ENCODE results near the gene SHROOM4. TPM values are rescaled to one million over a fixed set of nuclear protein-coding genes. Genes with fewer than 3 reads are reported as not detected.

The SHROOM4 gene
- total RNA-seq, 1 donor from 2014 or later, result 25.3 TPM

DNA sequence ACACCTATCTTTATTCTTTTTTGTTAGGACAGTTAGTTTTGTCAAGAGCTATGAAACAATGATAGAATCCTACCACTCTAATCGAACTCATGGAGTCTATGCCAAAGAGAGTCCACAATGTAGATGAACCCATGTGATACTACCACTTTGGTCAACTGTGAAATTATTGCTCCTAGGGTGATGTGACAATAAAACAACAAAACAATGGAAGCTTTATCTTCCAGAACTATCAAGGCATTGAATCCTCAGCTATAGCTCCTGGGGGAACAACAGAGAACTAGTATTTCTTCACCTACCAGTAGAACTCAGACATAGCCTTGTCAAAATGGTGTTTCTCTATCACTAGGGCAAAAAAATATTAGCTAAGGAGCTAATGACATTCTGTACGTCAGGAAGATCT is 62.9 kb downstream of the SHROOM4 start:
- DNase-seq (ENCODE audit: low spot score in 2 of 2), result no peak
- intact Hi-C loops (cut with DNase I), result no loop called here
- H3K9me3 ChIP-seq, result no peaks in the 10 kb centered on the region
- H3K4me1 ChIP-seq, result no peaks in the 10 kb centered on the region
- no peaks in the 10 kb centered on the region for H3K36me3 ChIP-seq
- H3K27me3 ChIP-seq, result no peaks in the 10 kb centered on the region
- TF ChIP-seq, protein P1, sequence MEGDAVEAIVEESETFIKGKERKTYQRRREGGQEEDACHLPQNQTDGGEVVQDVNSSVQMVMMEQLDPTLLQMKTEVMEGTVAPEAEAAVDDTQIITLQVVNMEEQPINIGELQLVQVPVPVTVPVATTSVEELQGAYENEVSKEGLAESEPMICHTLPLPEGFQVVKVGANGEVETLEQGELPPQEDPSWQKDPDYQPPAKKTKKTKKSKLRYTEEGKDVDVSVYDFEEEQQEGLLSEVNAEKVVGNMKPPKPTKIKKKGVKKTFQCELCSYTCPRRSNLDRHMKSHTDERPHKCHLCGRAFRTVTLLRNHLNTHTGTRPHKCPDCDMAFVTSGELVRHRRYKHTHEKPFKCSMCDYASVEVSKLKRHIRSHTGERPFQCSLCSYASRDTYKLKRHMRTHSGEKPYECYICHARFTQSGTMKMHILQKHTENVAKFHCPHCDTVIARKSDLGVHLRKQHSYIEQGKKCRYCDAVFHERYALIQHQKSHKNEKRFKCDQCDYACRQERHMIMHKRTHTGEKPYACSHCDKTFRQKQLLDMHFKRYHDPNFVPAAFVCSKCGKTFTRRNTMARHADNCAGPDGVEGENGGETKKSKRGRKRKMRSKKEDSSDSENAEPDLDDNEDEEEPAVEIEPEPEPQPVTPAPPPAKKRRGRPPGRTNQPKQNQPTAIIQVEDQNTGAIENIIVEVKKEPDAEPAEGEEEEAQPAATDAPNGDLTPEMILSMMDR (IDR thresholded peaks at IDR 0.05), result no peak
- no peak overlapping the region for H3K4me3 ChIP-seq
- no peak overlapping the region for H3K27ac ChIP-seq

DNA sequence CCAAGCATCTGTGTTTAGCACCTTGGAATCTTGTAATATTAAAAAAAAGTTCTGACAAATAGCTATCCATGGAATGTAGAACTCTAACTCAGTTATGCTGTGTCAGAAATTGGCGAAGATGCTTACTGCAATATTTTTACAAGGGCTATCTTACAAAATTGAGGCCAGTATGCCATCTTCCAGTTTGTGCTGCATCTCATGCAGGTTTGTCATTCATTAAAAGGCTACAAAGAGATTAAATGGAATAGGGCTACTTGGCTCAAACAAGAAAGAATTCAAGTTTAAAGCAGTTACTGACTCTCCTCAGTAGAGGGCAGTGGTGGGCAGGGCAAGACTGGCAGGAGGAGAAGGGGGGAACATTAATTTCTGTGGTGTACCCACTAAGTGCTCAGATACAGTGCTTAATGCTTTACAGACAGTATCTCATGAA is 66.5 kb downstream of the SHROOM4 start:
- TF ChIP-seq, protein P1 (IDR thresholded peaks at IDR 0.05), result peak in 2 of 3 experiments; percentile 42 to 50
- intact Hi-C loops (cut with DNase I), result loop anchor here (10.0 kb wide), 1 partner anchor 157 kb away; no protein-coding TSS in a partner anchor

DNA sequence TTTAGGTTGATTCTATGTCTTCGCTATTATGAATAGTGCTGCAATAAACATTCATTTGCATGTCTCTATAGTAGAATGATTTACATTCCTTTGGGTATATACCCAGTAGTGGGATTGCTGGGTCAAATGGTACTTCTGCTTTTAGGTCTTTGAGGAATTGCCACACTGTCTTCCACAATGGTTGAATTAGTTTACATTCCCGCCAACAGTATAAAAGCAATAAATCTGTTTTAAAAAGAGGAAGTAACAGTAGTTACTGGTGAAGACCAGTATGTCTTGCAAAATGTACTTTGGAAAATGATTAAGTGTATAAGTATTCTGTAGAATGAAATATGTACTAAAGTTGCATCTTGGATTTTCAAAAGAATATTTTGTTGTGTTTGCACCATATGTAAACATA is 77.3 kb downstream of the SHROOM4 start:
- intact Hi-C loops (cut with DNase I), result no loop called here
- TF ChIP-seq, protein P1 (IDR thresholded peaks at IDR 0.05), result no peak
- Histone ChIP-seq H3K4me1 (no peaks in the 10 kb centered on the region), H3K4me3 (no peak overlapping the region), H3K27me3 (no peaks in the 10 kb centered on the region), H3K9me3 (no peaks in the 10 kb centered on the region), H3K27ac (no peak overlapping the region), H3K36me3 (no peaks in the 10 kb centered on the region)
- no peak for DNase-seq (ENCODE audit: low spot score in 2 of 2)

More for the DNA sequence above, 66.5 kb downstream of the SHROOM4 start:
- Histone ChIP-seq H3K27me3 (no peaks in the 10 kb centered on the region), H3K9me3 (no peaks in the 10 kb centered on the region), H3K4me3 (no peak overlapping the region), H3K27ac (no peak overlapping the region), H3K4me1 (no peaks in the 10 kb centered on the region), H3K36me3 (no peaks in the 10 kb centered on the region)
- DNase-seq (ENCODE audit: low spot score in 2 of 2), result no peak

DNA sequence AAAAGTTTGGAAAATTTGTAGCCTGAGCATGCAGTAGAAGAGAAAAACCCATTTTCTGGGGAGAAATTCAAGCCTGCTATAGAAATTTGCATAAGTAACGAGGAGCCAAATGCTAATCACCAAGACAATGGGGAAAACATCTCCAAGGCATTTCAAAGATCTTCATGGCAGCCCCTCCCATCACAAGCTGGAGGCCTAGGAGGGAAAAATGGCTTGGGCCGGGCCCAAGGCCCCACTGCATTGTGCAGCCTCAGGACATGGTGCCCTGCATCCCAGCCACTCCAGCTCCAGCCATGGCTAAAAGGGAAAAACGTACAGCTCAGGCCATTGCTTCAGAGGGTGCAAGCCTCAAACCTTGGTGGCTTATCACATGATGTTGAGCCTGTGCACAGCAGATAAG is 87.7 kb downstream of the SHROOM4 start:
- Histone ChIP-seq H3K4me1 (no peaks in the 10 kb centered on the region), H3K36me3 (no peaks in the 10 kb centered on the region), H3K27me3 (no peaks in the 10 kb centered on the region), H3K27ac (no peak overlapping the region), H3K9me3 (no peaks in the 10 kb centered on the region), H3K4me3 (no peak overlapping the region)
- DNase-seq (ENCODE audit: low spot score in 2 of 2), result no peak
- TF ChIP-seq, protein P1 (IDR thresholded peaks at IDR 0.05), result no peak
- intact Hi-C loops (cut with DNase I), result no loop called here

DNA sequence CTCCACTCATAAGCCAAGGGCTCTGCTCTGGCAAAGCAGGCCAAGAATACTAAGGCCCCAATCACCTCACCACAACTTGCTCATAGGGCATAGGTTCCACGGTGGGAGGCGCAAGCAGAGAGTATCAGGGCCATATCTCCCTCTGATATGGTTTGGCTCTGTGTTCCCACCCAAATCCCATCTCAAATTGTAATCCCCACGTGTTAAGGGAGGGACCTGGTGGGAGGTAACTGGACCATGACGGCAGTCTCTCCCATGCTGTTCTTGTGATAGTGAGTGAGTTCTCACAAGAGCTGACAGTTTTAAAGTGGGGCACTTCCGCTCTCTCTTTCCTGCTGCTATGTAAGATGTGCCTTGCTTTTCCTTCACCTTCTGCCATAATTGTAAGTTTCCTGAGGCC is 88.7 kb downstream of the SHROOM4 start:
- Histone ChIP-seq H3K4me3 (no peak overlapping the region), H3K9me3 (no peaks in the 10 kb centered on the region), H3K36me3 (no peaks in the 10 kb centered on the region), H3K27me3 (no peaks in the 10 kb centered on the region), H3K4me1 (no peaks in the 10 kb centered on the region), H3K27ac (no peak overlapping the region)
- TF ChIP-seq, protein P1 (IDR thresholded peaks at IDR 0.05), result no peak
- intact Hi-C loops (cut with DNase I), result no loop called here
- no peak for DNase-seq (ENCODE audit: low spot score in 2 of 2)

DNA sequence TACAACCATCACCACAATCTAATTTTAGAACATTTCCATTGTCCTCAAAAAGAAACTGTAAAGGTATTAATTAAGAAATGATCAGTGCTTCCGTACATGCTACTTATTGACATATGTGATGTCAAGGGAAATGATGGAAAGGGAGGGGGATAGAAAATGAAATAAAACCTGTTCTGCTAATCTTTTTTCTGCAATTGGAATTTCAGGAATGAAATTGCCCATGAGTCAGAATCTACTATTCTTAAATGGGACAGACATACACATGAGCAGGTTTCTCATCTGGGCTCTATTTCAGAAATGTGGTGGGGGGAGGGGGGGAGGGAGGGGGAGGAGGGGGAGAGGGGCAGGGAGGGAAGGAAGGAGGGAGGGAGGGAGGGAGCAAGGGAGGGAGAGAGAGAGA is 91.0 kb downstream of the SHROOM4 start:
- no peaks in the 10 kb centered on the region for H3K36me3 ChIP-seq
- H3K9me3 ChIP-seq, result no peaks in the 10 kb centered on the region
- no peaks in the 10 kb centered on the region for H3K4me1 ChIP-seq
- no peak overlapping the region for H3K4me3 ChIP-seq
- intact Hi-C loops (cut with DNase I), result no loop called here
- H3K27ac ChIP-seq, result no peak overlapping the region
- H3K27me3 ChIP-seq, result no peaks in the 10 kb centered on the region
- DNase-seq (ENCODE audit: low spot score in 2 of 2), result no peak
- TF ChIP-seq, protein P1 (IDR thresholded peaks at IDR 0.05), result no peak
